DOHH2 (cell line): ENCODE data around the gene USP31.

Experiments used
- H3F3A ChIP-seq: fragments of 200-600 bp; sonication (generic), shearing (Covaris generic); 2 replicates; pipeline ENCODE4 v1.6.0; 2016; ENCODE audit warnings: antibody characterized with exemption, mild to moderate bottlenecking; ENCODE audit not compliant: control insufficient read depth, insufficient read depth
- H3K27ac ChIP-seq: fragments of 200-600 bp; sonication (generic); 2 replicates; pipeline ENCODE4 v1.5.1; 2014; ENCODE audit warnings: low read depth, mild to moderate bottlenecking, low read length, moderate library complexity
- H3K27me3 ChIP-seq: fragments of 200-600 bp; sonication (generic); 2 replicates; pipeline ENCODE4 v1.6.1; 2014; ENCODE audit warnings: mild to moderate bottlenecking, low read length, mixed read lengths; ENCODE audit not compliant: control insufficient read depth
- H3K36me3 ChIP-seq: fragments of 200-600 bp; sonication (generic); 2 replicates; pipeline ENCODE4 v1.6.1; 2014; ENCODE audit warnings: mild to moderate bottlenecking, low read length, moderate library complexity, mixed read lengths; ENCODE audit not compliant: control insufficient read depth
- H3K4me1 ChIP-seq: fragments of 200-600 bp; sonication (generic); 2 replicates; pipeline ENCODE4 v1.6.1; 2014; ENCODE audit warnings: mild to moderate bottlenecking, low read length, mixed read lengths; ENCODE audit not compliant: control insufficient read depth
- H3K4me2 ChIP-seq: fragments of 200-600 bp; sonication (generic); 2 replicates; pipeline ENCODE4 v1.6.0; 2014; ENCODE audit warnings: mild to moderate bottlenecking, low read length, moderate library complexity
- H3K4me3 ChIP-seq: fragments of 200-600 bp; sonication (generic); 2 replicates; pipeline ENCODE4 v1.5.1; 2014; ENCODE audit warnings: mild to moderate bottlenecking, low read length, mixed read lengths
- H3K79me2 ChIP-seq: fragments of 200-600 bp; sonication (generic); 2 replicates; pipeline ENCODE4 v1.6.1; 2014; ENCODE audit warnings: mild to moderate bottlenecking, low read length, mixed read lengths; ENCODE audit not compliant: control insufficient read depth
- H3K9me2 ChIP-seq: fragments of 200-600 bp; sonication (generic); replicated peaks from 2 replicates; pipeline ENCODE4 v1.6.1; 2014; ENCODE audit warnings: mild to moderate bottlenecking, low read length, mixed read lengths; ENCODE audit not compliant: control insufficient read depth
- H3K9me3 ChIP-seq: fragments of 200-600 bp; sonication (generic); 2 replicates; pipeline ENCODE4 v1.6.1; 2014; ENCODE audit warnings: antibody characterized with exemption, low read length, mixed read lengths; ENCODE audit not compliant: control insufficient read depth, insufficient read depth
- H4K20me1 ChIP-seq: fragments of 200-600 bp; sonication (generic); 2 replicates; pipeline ENCODE4 v1.6.0; 2014; ENCODE audit warnings: low read depth, mild to moderate bottlenecking, antibody characterized with exemption, low read length, moderate library complexity; ENCODE audit not compliant: control insufficient read depth, insufficient read depth
- CTCF ChIP-seq: fragments of 200-600 bp; sonication (generic); IDR thresholded peaks from one replicate; pipeline ENCODE4 v1.5.1; 2014; ENCODE audit warnings: antibody characterized with exemption, mild to moderate bottlenecking, low read depth, low read length; ENCODE audit not compliant: poor library complexity, severe bottlenecking
- EZH2phosphoT487 ChIP-seq: fragments of 200-600 bp; sonication (generic); IDR thresholded peaks from 2 replicates; pipeline ENCODE4 v1.6.1; 2017; ENCODE audit warnings: borderline replicate concordance, mild to moderate bottlenecking, antibody characterized with exemption, low read length, moderate library complexity, mixed read lengths

Gene USP31

DNA sequence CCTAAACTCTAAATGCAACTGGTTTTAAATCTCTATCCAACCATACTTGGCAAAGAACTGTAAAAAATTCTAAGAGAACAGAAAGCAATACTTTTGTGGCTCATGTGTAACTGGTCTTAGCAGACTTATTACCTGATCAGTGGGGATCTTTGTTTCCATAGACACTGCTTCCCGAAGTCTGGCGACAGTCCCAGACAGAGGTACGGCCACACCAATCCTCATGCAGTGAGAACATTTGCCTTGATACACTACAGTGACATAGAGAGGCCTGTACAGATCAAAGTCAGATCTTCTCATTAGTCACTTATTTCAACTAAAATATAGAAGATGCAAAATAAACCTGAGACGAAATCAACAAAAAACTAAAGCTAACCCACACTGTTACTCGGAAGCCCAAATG lies 43.9 kb downstream of the USP31 start:
- Histone ChIP-seq H3F3A (no peaks in the 10 kb centered on the region), H3K27ac (no peak overlapping the region), H3K9me2 (no peaks in the 10 kb centered on the region), H3K4me3 (no peak overlapping the region), H3K4me2 (no peak overlapping the region), H4K20me1 (no peaks in the 10 kb centered on the region), H3K79me2 (peaks cover 2% of the 10 kb centered on the region), H3K4me1 (no peaks in the 10 kb centered on the region), H3K27me3 (no peaks in the 10 kb centered on the region), H3K9me3 (no peaks in the 10 kb centered on the region), H3K36me3 (peaks cover 20% of the 10 kb centered on the region)
- TF ChIP-seq EZH2phosphoT487 (no peak), CTCF (no peak)

DNA sequence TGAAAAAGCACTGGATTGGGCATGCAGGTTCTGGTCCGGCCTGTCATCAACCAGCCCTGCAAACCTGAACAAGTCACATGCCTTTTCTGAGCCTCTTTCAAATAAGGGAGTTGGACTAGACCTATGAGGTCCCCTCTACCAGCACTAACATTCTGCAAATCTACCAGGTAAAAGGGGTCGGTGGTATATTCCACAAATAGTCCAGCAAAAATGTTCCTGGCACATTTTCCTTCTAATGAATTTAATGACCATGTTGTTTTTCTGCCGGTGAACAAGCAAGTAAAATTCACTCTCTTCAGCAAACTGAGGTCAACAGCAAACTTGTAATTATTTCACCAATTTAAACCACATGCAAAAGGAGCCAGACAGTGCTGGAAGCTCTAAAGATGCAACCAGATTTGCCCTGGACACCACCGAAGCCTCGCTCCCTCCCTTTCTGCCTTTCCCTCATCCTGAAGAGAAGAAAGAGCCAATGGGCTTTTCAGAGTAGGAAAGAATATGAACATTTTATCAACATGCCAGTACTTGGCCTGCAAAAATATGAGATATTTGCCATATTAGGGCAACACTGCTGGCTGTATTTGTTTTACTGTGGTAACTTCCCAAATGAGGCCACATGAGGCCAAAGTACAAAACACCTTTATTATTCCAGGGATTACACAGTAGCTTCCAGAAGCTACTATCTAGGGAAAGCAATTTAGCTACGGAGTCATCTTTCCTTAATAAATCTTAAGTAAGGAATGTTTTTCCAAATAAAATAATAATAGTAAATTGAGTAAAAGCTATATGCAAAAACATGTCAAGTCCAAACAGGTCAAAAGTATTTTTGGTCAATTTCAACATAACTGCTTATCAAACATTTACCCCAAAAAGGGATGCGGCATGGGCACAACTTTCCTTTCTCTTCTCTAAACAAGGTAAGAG lies 45.0 kb downstream of the USP31 start:
- Histone ChIP-seq H3K9me2 (no peaks in the 10 kb centered on the region), H3K36me3 (peaks cover 20% of the 10 kb centered on the region), H3K4me3 (no peak overlapping the region), H3K79me2 (no peaks in the 10 kb centered on the region), H3K9me3 (no peaks in the 10 kb centered on the region), H3K4me2 (no peak overlapping the region), H4K20me1 (no peaks in the 10 kb centered on the region), H3F3A (no peaks in the 10 kb centered on the region), H3K27me3 (no peaks in the 10 kb centered on the region), H3K4me1 (no peaks in the 10 kb centered on the region), H3K27ac (no peak overlapping the region)
- TF ChIP-seq CTCF (no peak), EZH2phosphoT487 (no peak)

GRCh38 chr16:23103603-23104002 lies 45.6 kb downstream of the USP31 start:
- Histone ChIP-seq H3K9me2 (no peaks in the 10 kb centered on the region), H3F3A (no peaks in the 10 kb centered on the region), H3K9me3 (no peaks in the 10 kb centered on the region), H3K27ac (no peak overlapping the region), H3K4me2 (no peak overlapping the region), H3K79me2 (no peaks in the 10 kb centered on the region), H4K20me1 (no peaks in the 10 kb centered on the region), H3K27me3 (no peaks in the 10 kb centered on the region), H3K4me1 (no peaks in the 10 kb centered on the region), H3K36me3 (peaks cover 20% of the 10 kb centered on the region), H3K4me3 (no peak overlapping the region)
- TF ChIP-seq CTCF, result no peak
- TF ChIP-seq EZH2phosphoT487, result no peak
